ENCODE data around the gene SLC24A4.

The SLC24A4 gene

DNA sequence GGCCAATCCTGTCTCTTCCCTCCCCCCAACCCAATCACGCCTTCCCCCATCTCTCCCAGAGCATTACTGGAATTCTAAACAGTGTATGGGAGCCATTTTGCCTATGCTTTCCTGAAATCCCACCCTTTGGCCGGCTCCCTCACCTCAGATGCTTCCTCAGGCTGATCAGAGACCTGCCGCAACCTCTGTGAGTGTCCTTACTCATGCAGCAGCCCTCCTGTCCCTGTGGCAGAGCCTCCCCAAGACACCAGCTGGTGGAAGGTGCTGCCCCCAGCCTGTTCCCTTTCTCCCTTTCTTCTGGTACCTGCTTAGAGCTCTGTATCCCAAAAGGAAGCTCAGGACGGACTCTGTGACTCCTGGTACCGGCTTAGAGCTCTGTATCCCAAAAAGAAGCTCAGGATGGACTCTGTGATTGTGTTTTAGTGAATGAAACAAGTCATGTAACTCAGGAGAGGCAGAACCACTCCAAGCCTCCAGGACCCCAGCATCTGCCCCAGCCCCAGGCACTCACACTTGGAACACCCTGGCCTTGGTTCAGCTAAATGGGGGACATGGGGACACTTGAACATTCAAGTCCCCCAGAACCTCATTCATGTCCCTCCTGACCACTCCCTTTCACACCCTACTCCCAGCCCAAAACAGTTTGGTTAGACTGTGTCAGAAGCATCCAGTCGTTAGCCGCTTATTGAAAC is 161.3 kb downstream of the SLC24A4 start:
- DNase-seq: no peak

DNA sequence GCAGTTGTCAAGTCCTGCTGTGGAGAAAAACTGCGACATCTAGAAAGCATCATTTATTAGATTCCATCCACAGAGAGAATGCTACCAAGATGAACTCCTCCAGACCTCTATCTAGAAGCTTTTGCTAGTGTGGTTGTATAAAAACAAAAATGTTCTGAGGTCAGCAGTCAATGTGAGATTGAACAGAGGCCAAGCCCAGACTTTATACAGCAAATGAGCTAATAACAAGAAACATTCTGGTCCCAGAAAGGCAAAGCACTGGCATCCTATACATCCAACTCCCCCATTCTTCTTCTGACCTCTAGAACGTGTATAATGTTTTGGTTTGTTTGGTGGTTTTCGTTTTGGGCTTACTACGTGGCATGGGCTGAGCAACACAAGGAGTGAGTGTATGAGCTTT is 163.9 kb downstream of the SLC24A4 start:
- DNase-seq: no peak

DNA sequence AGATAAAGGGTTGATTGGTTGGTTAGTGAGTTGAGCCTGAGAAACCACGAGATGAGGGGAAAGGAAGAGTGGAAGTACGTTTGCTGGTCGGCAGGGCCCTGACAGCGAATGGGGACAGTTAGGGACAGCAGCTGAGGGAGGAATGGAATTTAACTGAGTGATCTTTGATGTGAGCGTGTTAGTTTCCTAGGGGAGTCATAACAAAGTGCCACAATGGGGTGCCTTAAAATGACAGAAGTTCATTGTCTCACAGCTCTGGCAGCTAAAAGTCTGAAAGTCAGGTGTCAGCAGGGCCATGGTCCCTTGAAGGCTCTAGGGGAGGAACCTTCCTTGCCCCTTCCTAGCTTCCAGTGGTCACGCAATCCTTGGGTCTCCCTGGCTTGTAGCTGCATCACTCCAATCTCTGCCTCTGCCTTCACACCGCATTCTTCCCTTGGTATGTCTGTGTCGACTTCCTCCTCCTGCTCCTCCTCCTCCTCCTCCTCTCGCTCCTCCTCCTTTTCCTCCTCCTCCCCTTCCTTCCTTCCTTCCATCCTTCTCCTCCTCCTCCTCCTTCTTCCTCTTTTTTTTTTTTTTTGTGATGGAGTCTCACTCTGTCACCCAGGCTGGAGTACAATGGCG is 164.7 kb downstream of the SLC24A4 start:
- DNase-seq: no peak

DNA sequence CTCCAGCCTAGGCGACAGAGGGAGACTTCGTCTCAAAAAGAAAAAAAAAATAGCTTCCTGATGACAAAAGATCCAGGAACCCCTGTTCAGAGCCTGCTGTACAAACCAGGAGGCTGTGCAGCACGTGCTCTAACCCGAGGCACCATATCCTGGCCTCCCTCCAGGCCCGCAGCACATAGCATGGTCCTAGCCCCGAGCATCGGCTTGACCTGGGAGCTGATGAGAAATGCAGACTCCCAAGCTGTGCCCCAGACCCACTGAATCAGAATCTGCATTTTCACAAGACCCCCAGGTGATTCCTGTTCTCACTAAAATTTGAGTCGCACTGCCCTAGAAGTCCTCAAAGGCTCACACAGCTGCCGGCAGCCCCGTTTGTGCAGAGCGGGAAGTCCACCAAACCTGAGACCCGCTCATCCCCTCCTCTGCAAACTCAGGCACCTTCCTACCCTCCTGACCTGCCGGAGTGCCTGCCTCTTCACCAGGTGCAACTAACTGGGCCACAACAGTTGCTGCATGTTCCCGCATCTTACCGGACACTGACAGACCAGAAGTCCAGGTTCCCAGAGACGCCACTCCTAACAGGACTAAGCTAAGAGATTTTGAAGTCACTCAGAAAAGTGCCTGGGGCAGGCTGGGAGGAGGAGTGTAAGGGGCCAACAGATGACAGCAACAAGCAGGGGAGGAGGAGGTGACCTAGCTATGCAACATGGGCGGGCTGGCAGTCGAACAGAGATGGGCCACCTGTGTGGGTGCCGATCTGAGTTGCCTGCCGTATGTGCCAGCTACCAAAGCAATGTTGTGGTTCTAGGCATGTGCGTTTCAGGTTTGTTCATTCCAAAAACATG is 166.7 kb downstream of the SLC24A4 start:
- no peak for DNase-seq

DNA sequence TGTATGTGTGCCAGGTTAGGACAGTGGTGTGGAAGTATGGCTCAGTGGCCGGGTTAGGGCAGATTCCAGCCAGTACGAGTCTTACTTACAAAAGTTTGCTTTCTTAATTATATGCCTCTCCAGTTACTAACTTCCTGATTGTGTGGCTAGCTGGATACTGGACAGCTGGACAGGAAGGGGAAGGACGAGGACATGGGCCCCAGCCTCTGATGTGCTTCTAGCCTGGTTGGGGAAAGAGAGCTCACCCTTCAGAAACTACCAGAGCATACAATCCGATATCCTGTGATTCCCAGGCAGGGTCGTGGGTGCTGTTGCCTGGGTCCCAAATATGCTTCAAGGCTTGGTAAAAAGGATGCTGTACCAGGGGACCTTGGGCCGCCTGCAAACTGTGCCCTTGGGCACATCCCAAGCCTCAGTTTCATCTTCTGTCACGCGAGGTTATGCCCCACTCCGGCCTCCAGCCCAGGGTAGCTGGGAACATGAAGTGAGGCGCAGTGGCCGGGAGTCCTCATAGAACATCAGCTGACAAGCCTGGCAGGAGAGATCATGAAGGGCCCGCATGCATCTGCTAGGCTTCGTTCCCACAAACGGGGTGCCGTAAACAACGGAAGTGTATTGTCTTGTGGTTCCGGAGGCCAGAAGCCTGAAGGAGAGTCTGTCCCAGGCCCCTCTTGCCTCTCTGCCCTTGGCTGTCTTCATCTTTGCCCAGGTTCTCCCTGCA is 167.4 kb downstream of the SLC24A4 start:
- no peak for DNase-seq

DNA sequence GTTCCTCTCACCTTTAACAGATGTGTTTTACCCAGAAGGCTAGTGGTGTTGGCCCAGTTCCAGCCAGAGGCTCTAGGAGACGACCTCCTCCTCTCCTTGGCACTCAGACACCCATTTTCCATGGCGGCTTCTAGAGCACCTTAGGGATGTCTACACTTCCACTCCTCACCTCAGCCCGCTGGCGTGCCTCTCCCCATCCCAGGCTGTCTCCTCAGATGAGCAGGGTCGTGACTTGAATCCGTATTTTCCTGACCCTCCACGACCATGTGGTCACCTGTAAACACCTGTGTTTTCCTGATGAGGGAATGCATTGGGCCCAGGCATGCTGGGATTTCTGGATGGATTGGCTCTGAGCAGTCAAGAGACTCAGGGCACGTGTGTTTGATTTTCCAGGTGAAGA is 168.8 kb downstream of the SLC24A4 start:
- no peak for DNase-seq

DNA sequence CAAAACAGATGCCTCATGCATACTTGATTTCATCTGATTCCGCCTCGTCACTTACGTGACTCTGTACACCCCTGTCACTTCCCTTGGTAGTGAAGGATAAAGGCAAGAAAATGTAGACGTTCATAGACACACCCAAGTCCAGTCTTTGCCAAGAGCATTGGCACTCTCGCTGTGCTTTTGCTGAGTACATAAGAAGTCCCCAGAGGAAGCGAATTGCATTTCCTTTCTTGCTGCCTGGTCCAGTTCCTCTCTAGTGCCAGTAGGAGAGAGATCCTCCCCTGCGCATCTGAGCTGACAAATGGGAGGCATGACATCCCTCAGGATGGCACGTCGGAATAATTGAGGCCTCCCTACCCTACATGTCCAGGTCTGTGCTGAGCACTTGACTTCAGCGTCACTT is 169.3 kb downstream of the SLC24A4 start:
- DNase-seq: no peak

DNA sequence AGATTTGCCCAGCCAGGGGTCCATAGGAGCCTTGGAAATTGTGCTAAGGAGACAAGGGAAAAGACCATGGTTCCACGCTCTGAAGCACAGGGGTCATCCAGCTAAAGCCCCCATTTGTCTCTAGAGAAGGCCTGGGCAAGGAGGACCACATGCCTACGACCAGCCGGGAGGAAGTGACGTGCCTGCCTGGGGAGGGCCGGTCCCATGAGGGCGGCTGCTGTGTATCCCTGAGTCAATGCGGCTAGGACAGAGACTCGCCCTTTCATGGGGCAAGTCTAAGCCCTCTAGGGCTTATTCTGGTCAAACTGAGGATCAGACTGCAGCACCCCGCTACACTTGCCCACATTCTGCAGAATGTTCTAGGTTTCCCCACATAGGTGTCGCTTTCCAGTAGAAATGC is 170.1 kb downstream of the SLC24A4 start:
- no peak for DNase-seq

DNA sequence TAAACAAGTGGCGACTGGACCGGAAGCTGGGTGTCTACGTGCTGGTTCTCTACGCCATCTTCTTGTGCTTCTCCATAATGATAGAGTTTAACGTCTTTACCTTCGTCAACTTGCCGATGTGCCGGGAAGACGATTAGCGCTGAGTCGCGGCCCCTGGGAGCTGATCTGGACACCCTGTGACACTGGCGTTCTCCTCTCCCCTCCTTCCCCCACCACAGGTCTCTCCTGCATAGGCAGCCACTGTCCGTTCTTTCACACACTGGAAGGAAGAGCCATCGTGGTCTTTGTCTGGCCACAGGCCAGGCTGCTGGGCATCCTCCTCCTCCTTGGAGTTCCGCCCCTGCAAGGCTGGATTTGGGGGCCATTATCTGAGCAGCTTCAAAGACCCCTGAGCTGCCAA is 170.5 kb downstream of the SLC24A4 start:
- no peak for DNase-seq

DNA sequence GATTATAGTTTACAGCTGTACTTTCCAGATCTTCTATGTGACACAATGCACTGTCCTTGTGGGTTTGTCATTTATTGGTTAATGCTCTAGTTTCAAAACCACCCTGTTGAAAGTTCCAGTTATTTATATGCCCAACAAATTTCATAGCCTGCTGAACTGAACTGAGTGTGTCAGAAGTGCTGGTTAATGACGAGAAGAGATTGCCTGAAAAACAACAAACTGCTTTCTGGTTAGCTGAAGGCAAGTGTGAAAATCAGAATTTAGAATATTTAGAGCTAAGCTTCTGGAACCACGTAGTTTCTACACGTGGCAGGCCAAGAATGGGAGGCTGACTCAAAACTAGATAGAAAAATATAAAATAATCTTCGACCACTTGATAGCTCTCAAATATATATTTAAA is 171.5 kb downstream of the SLC24A4 start:
- no peak for DNase-seq

DNA sequence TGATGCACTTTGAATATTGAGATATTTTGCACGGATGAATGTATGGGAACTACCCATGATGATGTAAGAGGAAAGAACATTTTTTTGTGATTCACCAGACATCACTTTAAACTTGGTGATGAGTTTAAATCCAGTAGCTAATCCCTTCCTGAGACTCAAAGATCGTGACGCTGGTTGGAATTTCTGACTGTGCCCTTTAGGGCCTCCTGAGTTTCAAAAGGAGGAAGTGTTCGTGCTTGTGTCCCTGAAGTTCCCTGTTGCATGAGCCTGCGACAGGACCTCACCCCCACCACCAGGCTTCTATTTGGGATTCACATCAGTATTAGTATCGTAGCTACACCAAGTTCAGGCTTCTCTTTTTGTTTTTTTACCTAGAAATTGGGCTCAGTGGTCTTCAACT is 172.1 kb downstream of the SLC24A4 start:
- DNase-seq: no peak

DNA sequence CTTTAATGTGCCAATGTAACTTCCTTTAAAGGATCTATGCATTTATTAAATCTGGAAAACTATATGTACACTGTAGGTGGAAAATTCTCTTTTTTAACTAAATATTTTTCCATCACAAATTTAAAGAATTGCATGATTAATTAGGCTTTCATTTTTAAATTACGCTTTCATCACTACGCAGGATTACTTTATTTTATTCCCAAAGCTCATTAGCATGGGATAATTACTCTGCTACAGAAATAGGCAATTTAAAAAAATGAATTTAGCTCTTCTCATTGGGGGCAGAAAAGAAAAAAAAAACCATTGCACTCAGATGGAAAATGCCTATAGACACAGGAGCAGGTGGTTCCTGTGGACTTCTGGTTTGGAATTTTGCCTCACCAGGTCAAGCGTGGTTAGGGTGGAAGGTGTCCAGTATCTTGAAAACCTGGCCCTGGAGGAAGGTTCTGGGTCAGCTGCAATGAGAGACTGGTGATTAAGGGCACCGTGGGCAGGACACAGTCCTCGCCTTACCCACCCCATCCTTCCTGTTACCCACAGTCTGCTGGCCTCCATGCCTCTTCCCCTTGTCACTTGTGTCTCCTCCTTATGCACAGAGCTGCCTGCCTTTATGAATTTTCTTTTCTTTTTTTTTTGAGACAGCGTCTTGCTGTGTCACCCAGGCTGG is 173.4 kb downstream of the SLC24A4 start:
- no peak for DNase-seq

DNA sequence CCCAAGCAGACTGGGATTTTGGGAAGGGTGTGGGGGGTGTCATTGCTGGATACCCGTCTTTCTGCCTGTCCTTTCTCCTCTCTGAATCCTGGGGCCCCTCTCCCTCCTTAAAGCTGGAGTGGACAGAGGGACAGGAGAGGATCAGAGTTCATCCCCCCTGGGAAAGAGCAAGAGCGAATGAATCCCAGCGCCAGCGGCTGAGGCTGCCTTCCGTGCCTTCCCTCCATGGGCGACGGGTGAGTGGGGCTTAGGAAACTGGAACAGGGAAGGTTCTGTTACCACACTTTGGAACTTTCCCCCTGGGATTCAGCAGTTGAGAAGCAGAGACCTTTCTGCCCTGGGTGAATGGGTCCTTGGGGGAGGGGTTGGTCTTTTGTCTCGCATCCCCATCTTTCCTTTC is 174.4 kb downstream of the SLC24A4 start:
- no peak for DNase-seq

DNA sequence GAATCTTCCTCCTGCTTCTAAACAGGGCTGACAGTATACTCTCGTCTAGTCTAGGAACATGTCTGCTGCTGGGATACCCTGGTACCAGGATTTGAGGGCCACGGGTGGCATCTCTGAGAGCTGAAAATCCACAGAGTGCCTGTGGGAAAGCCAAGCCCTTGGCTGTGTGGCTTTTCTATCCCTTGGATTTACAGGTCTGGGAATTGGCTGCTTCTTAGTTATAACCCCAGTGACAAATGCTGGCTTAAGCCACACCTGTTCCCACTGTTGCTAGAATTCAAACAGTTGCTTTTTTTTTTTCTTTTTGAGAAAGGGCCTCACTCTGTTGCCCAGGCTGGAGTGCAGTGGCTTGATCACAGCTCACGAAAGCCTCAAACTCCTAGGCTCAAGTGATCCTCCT is 176.3 kb downstream of the SLC24A4 start:
- no peak for DNase-seq

DNA sequence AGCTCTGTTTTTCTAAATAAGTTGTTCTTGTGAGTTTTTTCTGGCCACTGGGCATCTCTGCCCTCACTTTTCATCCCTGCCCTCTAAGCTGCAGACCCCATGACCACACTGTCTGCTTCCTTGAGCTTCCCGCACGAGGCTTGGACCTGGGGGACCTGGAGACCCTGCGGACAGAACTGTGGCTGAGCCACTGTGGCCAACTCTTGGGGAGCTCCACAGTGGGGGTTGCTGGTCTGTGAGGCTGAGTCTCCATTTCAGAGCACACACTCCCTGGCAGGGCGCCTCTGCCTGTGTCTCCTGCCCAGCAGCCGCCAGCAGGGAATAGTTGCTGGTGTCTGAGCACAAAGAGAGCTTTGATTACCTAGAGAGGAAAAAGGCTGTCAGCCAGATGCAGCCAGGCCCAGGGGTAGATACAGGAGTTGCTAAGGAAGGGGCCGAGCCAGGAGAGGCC is 177.6 kb downstream of the SLC24A4 start:
- DNase-seq: no peak

DNA sequence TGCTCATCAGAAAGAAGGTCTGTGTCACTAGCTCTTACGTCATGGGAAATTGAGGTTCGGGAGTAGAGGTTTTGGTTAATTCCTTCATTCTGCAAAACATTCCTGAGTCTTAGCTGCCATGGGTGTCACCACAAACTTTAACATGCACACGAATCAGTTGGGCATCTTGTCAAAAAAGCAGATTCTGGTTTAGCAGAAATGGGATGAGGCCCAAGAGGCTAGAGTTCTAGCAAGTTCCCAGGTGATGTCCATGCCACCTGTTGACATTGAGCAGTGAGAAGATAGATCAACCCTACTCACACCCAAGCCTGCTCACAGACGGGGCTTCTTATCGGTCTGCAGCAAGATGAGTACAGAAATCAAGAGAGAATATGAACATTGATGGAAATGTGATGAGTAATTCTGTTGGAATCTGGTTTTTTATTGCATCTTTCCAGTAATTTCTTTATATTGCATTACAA is 179.0 kb downstream of the SLC24A4 start:
- DNase-seq: no peak

DNA sequence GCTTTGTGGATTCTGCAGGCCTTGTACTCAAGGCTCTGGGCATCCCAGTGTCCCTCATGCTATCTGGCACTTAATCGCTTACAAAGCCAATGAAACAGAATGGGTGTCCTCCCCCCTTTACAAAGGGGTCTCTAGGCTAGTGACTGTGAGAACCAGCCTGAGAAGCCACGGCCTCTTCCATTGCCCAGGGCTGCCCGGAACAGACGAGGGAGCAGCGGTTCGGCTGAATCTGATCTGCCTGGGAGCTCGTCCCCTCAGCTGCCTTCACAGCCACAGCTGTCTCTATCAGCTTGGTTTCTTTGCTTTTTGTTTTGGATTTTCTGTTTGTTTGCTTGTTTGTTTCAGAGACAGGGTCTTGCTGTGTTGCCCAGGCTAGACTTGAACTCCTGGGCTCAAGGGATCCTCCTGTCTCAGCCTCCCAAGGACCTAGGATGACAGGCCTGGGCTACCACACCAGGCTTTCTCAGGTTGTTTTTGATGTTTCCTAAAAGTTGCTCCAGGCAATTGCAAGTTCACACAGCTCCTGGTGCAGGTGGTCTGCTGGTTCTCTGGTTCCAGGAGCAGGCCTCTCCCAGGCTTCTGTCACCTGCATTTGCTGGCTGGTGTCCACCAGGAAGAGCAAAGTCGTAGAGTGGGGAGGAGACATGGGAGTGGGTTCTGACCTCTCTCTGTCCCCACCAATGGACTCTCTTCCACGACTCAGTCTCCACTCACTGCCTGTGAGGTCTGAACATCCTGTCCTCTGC is 179.7 kb downstream of the SLC24A4 start:
- no peak for DNase-seq

DNA sequence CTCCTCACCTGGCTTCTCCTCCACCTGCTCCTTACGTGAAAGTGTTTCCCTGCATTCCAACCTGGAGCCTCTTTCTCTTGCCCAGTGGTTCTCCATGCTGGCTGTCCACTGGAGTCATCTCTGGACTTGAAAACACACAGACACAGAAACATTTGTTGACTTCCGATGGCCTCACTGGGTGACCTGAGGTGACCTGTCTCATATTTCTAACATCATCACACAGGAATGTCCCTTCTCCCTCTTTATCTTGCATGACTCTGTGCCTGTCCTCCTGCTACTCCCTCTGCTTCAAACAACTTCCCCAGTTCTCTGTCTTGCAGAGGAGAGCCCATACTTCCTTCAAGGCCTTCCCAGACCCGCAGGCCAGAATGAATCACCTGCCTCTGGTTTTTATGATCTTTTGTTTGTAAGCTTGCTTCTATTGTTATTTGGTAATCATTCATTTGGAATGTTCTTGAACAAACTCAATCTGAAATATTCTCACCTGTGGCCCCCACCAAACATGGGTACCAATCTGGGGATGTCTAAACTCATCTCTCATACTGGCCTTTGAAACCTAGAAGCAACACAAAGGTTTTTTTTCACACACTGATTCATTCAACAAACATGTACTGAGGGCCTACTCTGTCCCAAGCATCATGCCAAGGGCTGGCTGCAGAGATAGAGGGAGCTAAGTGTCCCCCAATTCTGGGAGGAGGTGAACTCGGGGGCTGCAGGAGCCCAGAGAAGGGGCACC is 181.0 kb downstream of the SLC24A4 start:
- DNase-seq: no peak

DNA sequence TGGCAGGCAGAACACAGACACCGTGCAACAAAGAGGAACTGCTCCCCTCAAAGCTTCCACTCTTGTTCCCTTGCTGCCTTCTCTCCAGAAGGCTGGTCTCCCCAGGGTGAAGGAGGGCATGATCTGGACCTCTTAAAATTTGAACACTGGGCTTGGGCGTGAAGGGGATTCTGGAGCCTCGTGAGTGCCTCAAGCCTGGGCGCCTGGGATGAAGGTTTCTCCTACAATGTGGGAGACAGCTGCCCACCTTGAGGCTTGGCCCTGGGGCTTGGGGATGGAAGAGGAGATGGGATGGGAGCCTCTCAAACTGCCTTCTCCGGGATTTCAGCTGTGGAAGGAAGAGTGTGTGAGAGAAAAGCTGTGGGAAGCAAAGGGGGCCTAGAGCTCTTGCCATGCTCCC is 182.9 kb downstream of the SLC24A4 start:
- no peak for DNase-seq

DNA sequence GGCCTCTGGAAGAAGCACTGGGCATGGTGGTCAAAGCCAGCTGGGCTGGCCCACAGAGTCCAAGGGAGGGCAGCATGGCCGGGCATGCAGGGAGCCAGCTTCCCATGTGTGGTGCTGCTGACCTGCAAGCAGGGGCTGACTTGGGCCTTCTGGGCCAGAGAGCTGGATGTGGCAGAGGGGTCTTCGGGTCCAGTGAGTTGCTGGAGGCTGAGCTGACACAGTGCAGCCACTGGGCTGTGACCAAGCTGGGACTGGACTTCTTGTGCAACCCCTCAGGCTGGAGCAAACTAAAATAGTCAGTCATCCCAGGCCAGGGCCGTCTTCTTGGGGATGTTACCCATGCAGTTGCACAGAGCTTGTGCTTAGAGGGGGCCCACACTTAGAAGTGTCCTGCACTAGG is 183.3 kb downstream of the SLC24A4 start:
- DNase-seq: no peak

DNA sequence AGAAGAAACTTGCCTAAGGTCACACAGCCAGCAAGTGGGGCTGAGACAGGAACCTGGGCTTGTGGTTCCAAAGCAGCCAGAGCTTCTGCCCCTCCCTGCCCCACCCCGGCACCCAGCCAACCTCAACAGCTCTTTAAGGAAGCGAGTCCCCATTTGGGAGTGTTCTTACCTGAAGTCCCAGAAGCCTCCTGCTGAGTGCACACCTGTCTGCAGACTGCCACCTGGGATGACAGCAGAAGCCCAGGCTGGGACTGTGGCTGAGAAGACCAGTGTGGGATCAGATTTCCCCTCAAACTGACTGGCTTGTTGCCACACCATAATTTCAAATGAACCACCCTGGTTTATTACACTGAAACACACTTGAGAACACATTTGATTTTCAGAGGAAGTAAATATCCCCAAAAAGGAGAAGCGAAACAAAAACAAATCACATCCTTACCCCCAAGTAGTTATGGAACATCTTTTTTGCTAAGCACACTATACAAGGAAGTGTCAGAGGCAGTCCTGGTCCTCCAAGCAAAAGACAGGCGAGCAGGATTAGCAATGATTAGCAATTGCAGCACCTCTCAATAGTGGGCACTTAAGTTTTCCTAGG is 184.3 kb downstream of the SLC24A4 start:
- no peak for DNase-seq
